ENCODE results near the gene USP49. TPM values are rescaled to one million over a fixed set of nuclear protein-coding genes. Genes with fewer than 3 reads are reported as not detected.

The USP49 gene
- total and polyA plus RNA-seq, 2 of the 13 experiments (the other 11 are each of a cell fraction or from before 2014, with no cell fraction given): 2.9 to 4.3 TPM

DNA sequence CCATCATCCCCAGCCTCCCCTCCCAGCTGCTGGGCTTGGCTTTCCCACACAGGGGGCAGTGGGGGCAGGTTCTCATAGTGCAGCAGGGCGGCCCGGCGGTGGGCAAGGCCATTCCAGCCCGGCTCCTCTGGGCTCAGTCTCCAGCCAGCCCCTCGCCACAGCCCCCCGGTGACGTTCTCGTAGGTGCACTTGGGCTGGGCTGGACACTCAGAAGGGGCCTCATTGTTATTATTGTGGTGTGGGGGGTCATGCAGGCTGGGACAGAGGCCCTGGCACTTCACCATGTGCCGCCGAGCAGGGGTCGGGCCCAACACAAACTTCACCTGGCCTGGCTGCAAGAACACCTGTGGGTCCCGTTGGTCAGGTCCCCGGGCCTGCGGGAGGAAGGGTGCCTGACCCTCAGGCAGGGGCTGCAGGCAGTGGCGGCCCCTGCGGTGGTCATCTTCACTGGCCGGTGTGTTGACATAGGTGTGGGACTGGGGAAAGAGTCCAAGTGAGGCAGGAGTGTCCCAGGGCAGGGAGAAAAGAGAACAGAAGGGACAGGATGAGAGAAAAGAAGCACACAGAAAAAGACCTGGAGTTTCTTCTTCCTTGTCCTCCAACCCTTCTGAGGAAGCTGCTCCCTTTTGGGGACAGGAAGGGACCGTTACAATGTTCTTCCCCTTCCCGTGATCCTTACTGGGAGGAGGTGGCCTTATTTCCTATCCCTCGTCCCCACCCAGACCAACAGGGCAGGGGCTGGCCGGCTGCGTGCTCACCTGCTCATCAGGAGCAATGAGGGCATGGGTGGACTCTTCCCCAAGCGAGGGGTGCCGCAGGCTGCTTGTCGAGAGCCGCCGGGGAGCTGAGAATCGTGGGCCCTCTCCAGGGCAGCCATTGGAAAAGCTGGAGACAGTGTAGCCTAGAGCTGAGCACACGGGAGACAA, 123.9 kb downstream of the USP49 start:
- Histone ChIP-seq H2AFZ (ENCODE audit: low read length) (no peak overlapping the region), H3K27ac (ENCODE audit: extremely low read length, insufficient read depth, low read length) (no peak overlapping the region), H3K79me2 (ENCODE audit: insufficient read depth, low read length) (no peaks in the 10 kb centered on the region), H4K20me1 (ENCODE audit: insufficient read depth, low read length) (no peaks in the 10 kb centered on the region), H3K27me3 (ENCODE audit: control insufficient read depth in 1 of 2, insufficient read depth in 2 of 2, low read length in 2 of 2) (no peaks in the 10 kb centered on the region), H3K4me3 (replicated peaks in 1 of 3; ENCODE audit: insufficient read depth in 1 of 3, low read depth in 2 of 3, low read length in 3 of 3) (no peak overlapping the region), H3K36me3 (replicated peaks in 1 of 2; ENCODE audit: control insufficient read depth in 1 of 2, insufficient read depth in 2 of 2, low read length in 2 of 2) (peaks cover 22 to 44% of the 10 kb centered on the region in 2 experiments), H3K9me3 (ENCODE audit: low read length) (no peaks in the 10 kb centered on the region), H3K4me1 (ENCODE audit: insufficient read depth, low read length) (peaks cover 45% of the 10 kb centered on the region), H3K9ac (ENCODE audit: insufficient read depth, low read depth, low read length) (no peak overlapping the region), H3K4me2 (ENCODE audit: low read depth, low read length) (no peak overlapping the region)
- 94% methylated on average over 19 of the region's 29 CpGs for WGBS (ENCODE audit: low lambda C conversion rate)
- 0 out of 2 replicates have a peak, but pooled peaks have one; percentile 34 for TF ChIP-seq RBFOX2 (IDR thresholded peaks at IDR 0.05; ENCODE audit: low read depth, low read length)
- no peak for TF ChIP-seq ZNF747 (CRISPR knock-in tag; IDR thresholded peaks at IDR 0.05; ENCODE audit: borderline replicate concordance)
- no peak for TF ChIP-seq CHCHD3 (CRISPR knock-in tag; IDR thresholded peaks at IDR 0.05)
- BruUV-seq (replicated peaks): no TSS peak
- ChIA-PET CTCF (ENCODE audit: low intra/inter-chr PET ratio, low total read pairs) (no interaction called here), POLR2A (interaction anchor here (1.5 to 1.6 kb wide), 2 partner anchors 30 to 32 kb away, joined by 4 to 5 read pairs; no protein-coding TSS in a partner anchor)
- DNase-seq (ENCODE audit: low spot score): no peak
- no peak for ATAC-seq
- no peak for FAIRE-seq
- intact Hi-C loops (cut with micrococcal nuclease; ENCODE audit: unreplicated experiment): no loop called here
- in situ Hi-C loops (cut with HindIII; ENCODE audit: extremely low pct_ligation_motif_present, low pct_unique_long_range_greater_than_20kb): no loop called here

DNA sequence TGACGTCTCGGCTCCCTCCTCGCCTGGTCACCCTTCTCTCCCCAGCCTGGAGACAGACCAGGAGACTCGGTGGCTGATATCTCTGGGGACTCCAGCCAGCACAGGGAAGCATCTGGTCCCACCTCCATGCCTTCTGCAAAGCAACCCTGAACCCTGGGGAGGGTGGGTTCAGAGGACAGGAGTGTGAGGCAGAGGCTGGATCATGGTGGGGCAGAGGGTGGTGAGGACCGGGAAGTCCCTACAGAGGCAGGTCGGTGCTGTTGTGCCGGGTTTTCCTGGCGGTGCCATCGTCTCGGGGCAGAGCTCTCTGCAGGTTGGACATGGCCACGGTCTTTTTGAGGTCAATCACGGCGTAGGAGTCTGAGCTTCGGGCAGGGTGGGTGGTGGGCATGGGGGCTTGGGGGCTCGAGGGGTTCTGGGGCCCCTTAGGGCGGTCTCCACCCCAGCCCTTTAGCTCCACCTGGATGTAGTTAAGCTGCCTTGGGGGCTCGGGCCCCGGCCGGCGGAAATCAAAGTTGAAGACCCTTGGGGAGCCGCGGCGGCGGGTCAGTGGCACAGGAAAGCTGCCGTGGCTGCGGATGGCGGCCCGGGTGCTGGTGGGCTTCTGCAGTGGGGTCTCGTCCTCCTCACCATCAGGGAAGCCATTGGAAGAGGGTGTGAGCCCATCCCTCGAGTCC, 124.7 kb downstream of the USP49 start:
- H3K79me2 ChIP-seq (ENCODE audit: insufficient read depth, low read length): no peaks in the 10 kb centered on the region
- H3K4me2 ChIP-seq (ENCODE audit: low read depth, low read length): no peak overlapping the region
- no peaks in the 10 kb centered on the region for H4K20me1 ChIP-seq (ENCODE audit: insufficient read depth, low read length)
- peaks cover 22 to 41% of the 10 kb centered on the region in 2 experiments for H3K36me3 ChIP-seq (replicated peaks in 1 of 2; ENCODE audit: control insufficient read depth in 1 of 2, insufficient read depth in 2 of 2, low read length in 2 of 2)
- FAIRE-seq (no peak), DNase-seq (ENCODE audit: low spot score) (no peak), ATAC-seq (no peak)
- H3K4me3 ChIP-seq (replicated peaks in 1 of 3; ENCODE audit: insufficient read depth in 1 of 3, low read depth in 2 of 3, low read length in 3 of 3): no peak overlapping the region
- no TSS peak for BruUV-seq (replicated peaks)
- no peaks in the 10 kb centered on the region for H3K27me3 ChIP-seq (ENCODE audit: control insufficient read depth in 1 of 2, insufficient read depth in 2 of 2, low read length in 2 of 2)
- H3K9ac ChIP-seq (ENCODE audit: insufficient read depth, low read depth, low read length): no peak overlapping the region
- H3K27ac ChIP-seq (ENCODE audit: extremely low read length, insufficient read depth, low read length): no peak overlapping the region
- CTCF ChIA-PET (ENCODE audit: low intra/inter-chr PET ratio, low total read pairs): no interaction called here
- peaks cover 44% of the 10 kb centered on the region for H3K4me1 ChIP-seq (ENCODE audit: insufficient read depth, low read length)
- TF ChIP-seq ZNF75D (CRISPR knock-in tag; IDR thresholded peaks at IDR 0.05; ENCODE audit: borderline replicate concordance): no peak
- TF ChIP-seq NR2F6 (IDR thresholded peaks at IDR 0.05): no peak
- TF ChIP-seq NR2F6 (CRISPR knock-in tag; IDR thresholded peaks at IDR 0.05): no peak
- no peak for TF ChIP-seq ARNTL (CRISPR knock-in tag; IDR thresholded peaks at IDR 0.05)
- TF ChIP-seq ZNF549 (CRISPR knock-in tag; IDR thresholded peaks at IDR 0.05): no peak
- peak; percentile 41 for TF ChIP-seq AGO2 (optimal IDR thresholded peaks at IDR 0.05; ENCODE audit: low read depth, low read length)
- TF ChIP-seq, protein P1, sequence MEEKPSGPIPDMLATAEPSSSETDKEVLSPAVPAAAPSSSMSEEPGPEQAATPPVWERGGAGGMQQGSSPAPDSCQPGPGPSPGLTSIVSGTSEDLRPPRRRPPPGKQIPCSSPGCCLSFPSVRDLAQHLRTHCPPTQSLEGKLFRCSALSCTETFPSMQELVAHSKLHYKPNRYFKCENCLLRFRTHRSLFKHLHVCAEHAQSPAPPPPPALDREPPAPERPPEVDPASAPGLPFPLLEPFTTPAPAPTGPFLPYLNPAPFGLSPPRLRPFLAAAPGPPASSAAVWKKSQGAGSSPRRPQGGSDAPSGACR (CRISPR knock-in tag; IDR thresholded peaks at IDR 0.05): no peak
- POLR2A ChIA-PET: interaction anchor here (4.6 kb wide), 1 partner anchor 32 kb away, joined by 112 read pairs; the partner anchor contains the start of gene TFEB
- intact Hi-C loops (cut with micrococcal nuclease; ENCODE audit: unreplicated experiment): no loop called here
- in situ Hi-C loops (cut with HindIII; ENCODE audit: extremely low pct_ligation_motif_present, low pct_unique_long_range_greater_than_20kb): no loop called here
- 98% methylated on average over 30 of the region's 30 CpGs for WGBS (ENCODE audit: low lambda C conversion rate)
- no peak overlapping the region for H2AFZ ChIP-seq (ENCODE audit: low read length)
- H3K9me3 ChIP-seq (ENCODE audit: low read length): no peaks in the 10 kb centered on the region
